Stimulated activated naive CD8-positive, alpha-beta T cell treated with anti-CD3 and anti-CD28 coated beads, Interleukin-15, Interleukin-2, amounts not matched to agents 100 ng/mL and 50 ng/mL, for 24 hours (primary cell): ENCODE results near the gene VSIG2.

ENCODE experiments used
- H3K27ac Mint-ChIP-seq: one replicate; pipeline ENCODE4 v1.8.0; 2021; ENCODE audit warnings: mild to moderate bottlenecking, mixed read lengths
- H3K27me3 Mint-ChIP-seq: one replicate; pipeline ENCODE4 v1.8.0; 2021; ENCODE audit warnings: mixed read lengths
- H3K36me3 Mint-ChIP-seq: one replicate; pipeline ENCODE4 v1.8.0; 2021; ENCODE audit warnings: low read depth, mixed read lengths
- H3K4me1 Mint-ChIP-seq: one replicate; pipeline ENCODE4 v1.8.0; 2021; ENCODE audit warnings: low read depth, mixed read lengths
- H3K4me3 Mint-ChIP-seq: one replicate; pipeline ENCODE4 v1.8.0; 2021; ENCODE audit warnings: mild to moderate bottlenecking, mixed read lengths
- H3K9me3 Mint-ChIP-seq: one replicate; pipeline ENCODE4 v1.8.0; 2021; ENCODE audit warnings: mixed read lengths

The VSIG2 gene

DNA sequence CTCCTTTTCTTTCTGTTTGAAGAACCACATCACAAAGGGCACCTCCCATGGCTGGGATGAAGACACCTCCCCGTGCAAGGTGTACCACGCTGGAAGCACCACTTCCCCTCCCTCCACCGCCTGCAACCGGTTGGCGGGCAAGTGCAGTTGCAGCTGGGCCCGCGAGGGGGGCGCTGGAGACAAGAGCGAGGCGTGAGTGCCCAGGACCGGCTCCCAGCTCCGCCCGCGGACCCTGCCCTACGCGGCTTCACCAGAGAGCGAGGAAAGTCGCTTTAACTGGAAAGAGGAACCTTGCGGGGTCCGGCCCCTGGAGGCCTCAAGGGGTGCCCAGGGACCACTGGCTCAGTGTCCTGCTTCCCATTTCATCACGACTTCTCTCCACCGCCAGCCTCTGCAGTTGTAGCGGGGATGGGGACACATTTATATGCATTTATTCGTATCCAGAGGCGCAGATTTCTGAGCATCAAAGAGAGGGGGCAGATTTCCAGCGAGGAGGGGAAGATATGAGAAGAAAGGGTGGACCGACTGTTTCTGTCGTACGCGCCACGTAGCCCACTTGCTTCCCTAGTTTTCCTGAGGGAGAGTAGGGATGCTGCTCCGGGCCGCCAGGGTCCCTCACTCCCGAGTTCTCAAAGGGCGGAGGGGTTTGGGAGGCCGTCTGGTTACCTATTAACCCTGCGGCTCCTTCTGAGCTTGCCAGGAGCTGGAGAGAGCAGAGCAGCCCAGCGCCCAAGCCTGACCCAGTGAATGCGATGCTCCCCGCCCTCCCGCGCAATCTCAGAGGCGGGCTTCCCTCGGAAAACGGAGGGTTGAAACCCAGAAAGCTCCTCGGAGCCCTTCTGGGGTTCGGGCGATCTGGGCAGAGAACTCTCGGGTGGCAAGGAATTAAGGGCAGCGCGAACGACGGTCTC lies 6.6 kb upstream of the VSIG2 start:
- peaks cover 44% of the 10 kb centered on the region for H3K27me3 Mint-ChIP-seq
- no peaks in the 10 kb centered on the region for H3K36me3 Mint-ChIP-seq
- peaks cover 45% of the 10 kb centered on the region for H3K4me1 Mint-ChIP-seq
- peak overlapping the region; percentile 64 for H3K4me3 Mint-ChIP-seq
- H3K27ac Mint-ChIP-seq, result no peak overlapping the region
- H3K9me3 Mint-ChIP-seq, result no peaks in the 10 kb centered on the region

DNA sequence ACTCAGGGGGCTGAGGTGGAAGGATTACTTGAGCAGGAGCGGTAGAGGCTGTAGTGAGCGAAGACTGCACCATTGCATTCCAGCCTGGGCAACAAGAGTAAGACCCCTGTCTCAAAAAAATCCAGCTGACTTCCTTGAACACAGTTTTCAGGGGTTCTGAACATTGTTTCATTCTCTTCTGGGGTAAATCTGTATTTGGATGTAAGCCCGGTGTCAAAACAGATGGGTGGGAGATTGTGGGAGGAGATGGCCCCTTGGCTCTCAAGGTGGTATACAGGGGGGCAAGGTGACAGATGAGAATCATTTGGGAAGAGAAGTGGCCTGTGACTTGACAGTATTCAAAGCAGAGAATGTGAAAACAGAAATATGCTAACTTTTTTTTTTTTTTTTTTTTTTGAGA lies 5.3 kb upstream of the VSIG2 start:
- Mint-ChIP-seq H3K9me3 (no peaks in the 10 kb centered on the region), H3K27me3 (peaks cover 44% of the 10 kb centered on the region), H3K4me3 (no peak overlapping the region)

DNA sequence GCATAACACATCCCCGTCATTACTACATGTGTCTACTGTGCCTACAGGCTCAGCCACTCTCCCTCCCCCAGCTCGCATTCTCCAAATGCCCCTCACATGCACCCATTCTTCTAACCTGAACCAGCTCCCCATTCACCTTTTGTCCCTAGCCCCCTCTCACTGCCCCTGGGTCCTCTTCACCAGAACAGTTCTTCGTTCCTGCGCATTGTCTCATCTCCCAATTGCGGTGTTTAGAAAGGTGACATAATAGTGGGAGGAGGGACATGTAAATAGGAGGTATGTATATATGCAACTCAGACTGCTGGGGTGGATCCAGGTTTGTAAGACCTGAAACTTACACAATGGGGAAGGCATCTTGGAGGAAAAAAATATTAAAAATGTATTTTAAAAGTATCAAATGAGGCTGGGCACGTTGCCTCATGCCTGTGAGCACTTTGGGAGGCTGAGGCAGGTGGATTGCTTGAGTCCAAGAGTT lies 4.7 kb upstream of the VSIG2 start:
- Mint-ChIP-seq H3K36me3 (no peaks in the 10 kb centered on the region), H3K27ac (no peak overlapping the region), H3K9me3 (no peaks in the 10 kb centered on the region), H3K27me3 (peaks cover 44% of the 10 kb centered on the region), H3K4me3 (no peak overlapping the region), H3K4me1 (peaks cover 37% of the 10 kb centered on the region)

More for the DNA sequence above, 5.3 kb upstream of the VSIG2 start:
- Mint-ChIP-seq H3K27ac (no peak overlapping the region), H3K4me1 (peaks cover 38% of the 10 kb centered on the region), H3K36me3 (no peaks in the 10 kb centered on the region)

DNA sequence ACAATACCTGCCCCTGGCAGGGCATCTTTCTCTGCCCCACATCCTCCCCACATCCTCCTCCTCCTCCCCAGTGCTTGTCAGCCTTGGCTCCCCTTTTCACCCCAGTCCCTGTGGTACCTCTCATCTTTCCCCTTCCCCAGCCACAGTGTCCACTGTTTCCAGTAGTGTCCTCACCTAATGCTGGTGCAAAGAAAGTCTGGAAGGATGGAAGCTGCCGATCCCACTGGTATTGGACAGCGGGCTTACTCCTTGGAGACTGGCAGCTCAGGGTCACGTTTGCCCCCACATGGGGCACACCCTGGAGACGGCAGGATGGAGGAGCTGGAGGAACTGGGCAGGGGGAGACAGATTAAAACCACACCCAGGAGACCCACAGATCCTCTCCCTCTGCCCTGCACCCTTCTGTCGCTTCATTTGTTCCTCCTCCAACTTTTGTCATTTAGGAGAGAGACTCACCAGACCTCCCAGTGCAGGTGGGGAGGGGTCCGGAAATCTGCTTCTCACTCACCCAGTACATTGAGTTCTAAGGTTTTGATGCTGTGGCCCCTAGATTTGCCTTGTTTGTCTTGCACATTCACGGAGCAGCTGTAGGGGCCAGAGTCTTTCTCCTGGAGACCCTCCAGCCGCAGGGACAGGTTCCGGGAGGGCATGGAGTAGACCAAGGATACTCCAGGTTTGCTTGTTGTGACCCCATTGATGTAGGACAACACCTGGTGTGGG lies 4.1 kb upstream of the VSIG2 start:
- Mint-ChIP-seq H3K9me3 (no peaks in the 10 kb centered on the region), H3K36me3 (no peaks in the 10 kb centered on the region), H3K4me1 (peaks cover 31% of the 10 kb centered on the region), H3K27ac (no peak overlapping the region), H3K4me3 (no peak overlapping the region), H3K27me3 (peaks cover 42% of the 10 kb centered on the region)

DNA sequence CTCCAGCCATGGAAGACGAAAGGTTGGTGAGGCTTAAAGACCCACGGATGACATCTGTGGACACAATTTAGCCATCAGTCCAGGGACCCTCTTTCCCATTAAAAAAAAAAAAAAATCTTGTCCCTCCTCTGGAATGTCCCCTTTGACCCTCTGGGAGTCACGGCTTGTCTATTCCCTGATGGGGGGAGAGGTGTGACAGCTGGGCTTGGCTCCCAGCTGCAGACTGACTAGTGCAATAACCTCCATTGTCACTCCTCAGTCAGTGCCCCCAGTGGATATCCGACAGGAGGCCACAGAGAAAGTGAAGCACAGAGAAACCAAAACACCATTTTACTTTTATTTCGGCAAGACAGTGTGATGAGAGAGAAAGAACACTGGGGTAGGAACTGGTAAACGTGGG lies 2.7 kb upstream of the VSIG2 start:
- H3K4me3 Mint-ChIP-seq, result no peak overlapping the region
- peaks cover 25% of the 10 kb centered on the region for H3K4me1 Mint-ChIP-seq
- H3K27me3 Mint-ChIP-seq, result peaks cover 30% of the 10 kb centered on the region
- H3K27ac Mint-ChIP-seq, result no peak overlapping the region
- H3K9me3 Mint-ChIP-seq, result no peaks in the 10 kb centered on the region
- no peaks in the 10 kb centered on the region for H3K36me3 Mint-ChIP-seq

DNA sequence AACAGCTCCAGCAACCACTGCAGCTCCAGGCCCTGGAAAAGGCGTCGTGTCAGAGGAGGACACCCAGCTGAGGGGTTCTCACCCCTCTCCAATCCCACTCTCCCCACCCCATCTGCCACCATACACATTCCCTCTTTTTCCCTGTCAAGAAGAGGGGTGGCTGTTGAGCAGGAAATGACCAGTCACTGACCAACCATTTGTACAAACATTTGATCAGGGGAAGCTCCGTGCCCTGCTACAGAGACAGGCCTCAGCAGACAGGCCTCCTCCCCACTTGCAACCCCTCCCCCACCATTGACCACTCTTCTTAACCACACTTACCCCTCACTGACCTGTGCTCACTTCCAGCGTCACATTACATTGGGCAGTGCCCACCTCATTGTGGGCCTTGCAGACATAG lies 2.3 kb upstream of the VSIG2 start:
- Mint-ChIP-seq H3K9me3 (no peaks in the 10 kb centered on the region), H3K4me3 (no peak overlapping the region), H3K36me3 (no peaks in the 10 kb centered on the region), H3K4me1 (peaks cover 22% of the 10 kb centered on the region), H3K27ac (no peak overlapping the region), H3K27me3 (peaks cover 30% of the 10 kb centered on the region)

DNA sequence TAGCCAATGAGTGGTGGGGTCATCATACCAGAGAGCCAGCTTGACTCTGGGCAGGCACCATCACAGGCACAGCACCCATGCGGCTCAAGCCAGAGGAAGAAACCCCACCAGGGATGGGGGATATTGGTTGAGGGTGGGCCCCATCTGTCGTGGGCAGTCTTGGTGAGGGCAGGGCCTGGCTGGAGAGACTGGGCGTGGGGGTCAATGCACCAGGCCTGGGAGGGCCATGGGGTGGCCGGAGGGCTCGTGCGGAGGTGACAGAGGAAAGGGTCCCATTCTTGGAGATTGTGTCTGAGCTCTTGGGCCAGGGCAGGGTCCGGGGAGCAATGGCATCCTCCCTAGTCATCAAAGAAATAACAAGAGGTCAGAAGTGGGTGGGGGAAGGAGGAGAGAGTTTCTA lies 1.6 kb upstream of the VSIG2 start:
- H3K9me3 Mint-ChIP-seq, result no peaks in the 10 kb centered on the region
- H3K27me3 Mint-ChIP-seq, result peaks cover 25% of the 10 kb centered on the region
- H3K36me3 Mint-ChIP-seq, result no peaks in the 10 kb centered on the region
- H3K4me3 Mint-ChIP-seq, result no peak overlapping the region
- peaks cover 22% of the 10 kb centered on the region for H3K4me1 Mint-ChIP-seq
- no peak overlapping the region for H3K27ac Mint-ChIP-seq

DNA sequence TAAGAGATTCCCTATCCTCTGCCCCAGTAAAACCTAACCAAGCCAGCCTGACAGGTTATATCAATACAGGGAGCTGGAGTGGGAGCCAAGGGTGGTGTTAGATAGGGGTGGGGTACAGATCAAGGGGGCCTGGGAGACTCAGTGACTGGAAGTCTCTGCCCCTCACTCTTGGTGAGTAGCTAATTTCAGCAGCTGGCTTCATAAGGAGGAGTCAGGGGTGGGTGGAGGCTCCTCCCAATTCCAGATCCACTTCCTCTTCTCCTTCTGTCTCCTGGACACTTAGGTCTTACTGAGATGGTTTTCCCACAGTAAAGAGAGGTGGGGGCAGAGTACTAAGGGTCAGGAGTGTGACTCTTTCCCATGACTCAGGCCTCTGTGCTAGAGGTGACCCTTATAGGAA lies 1.1 kb upstream of the VSIG2 start:
- Mint-ChIP-seq H3K27ac (no peak overlapping the region), H3K4me3 (no peak overlapping the region), H3K36me3 (no peaks in the 10 kb centered on the region), H3K9me3 (no peaks in the 10 kb centered on the region), H3K4me1 (peaks cover 20% of the 10 kb centered on the region), H3K27me3 (peaks cover 21% of the 10 kb centered on the region)

DNA sequence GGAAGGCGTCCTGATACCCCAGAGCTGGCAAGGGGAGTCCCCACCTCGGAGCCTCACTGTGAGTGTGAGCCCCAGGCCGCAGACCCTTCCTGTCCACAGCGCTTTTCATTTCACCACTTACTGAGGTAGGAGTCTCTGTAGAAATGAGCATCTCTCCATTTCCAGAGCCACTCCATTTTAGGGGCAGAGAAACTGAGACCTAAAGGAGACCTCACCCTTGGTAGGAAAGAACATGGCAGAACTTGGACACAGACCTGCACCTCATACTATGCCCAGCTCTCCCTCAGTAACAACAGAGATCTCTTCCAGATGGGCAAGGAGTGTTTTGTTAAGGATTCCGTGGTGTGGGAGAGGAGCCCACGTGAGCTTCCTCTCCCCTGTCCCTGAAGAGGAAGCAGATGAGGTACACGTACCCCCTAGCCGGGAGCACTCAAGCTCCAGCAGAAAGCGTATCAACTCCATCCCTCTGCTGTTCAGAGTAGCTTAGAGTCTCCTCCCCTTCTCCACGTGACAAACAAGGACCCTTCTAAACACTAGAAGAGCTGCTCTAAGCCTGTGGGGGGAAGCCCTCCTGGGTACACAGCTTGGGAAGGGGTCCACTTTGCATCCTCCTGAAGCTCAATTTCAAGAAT lies 532 bp upstream of the VSIG2 start:
- peaks cover 16% of the 10 kb centered on the region for H3K27me3 Mint-ChIP-seq
- H3K36me3 Mint-ChIP-seq, result no peaks in the 10 kb centered on the region
- no peaks in the 10 kb centered on the region for H3K9me3 Mint-ChIP-seq
- peaks cover 17% of the 10 kb centered on the region for H3K4me1 Mint-ChIP-seq
- H3K4me3 Mint-ChIP-seq, result peak overlapping the region; percentile 47
- H3K27ac Mint-ChIP-seq, result peak overlapping the region; percentile 36

DNA sequence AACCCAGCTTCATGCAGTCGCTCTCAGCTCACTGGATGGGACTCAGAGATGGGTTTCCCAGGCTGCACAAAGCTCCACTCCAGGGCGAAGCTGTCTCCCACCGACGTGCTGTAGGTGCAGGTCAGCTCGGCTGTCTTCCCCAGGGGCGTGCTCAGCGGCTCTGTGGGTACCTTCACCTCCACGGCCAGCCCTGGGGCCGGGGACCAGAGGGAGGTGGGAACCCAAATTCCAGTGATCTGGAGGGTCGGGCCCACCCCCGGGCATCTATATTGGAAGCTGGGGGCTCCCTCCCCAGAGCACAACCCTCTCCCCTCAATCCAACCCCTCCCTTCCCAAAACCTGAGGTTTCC lies 689 bp downstream of the VSIG2 start:
- Mint-ChIP-seq H3K4me3 (no peak overlapping the region), H3K36me3 (no peaks in the 10 kb centered on the region), H3K9me3 (no peaks in the 10 kb centered on the region), H3K4me1 (peaks cover 28% of the 10 kb centered on the region), H3K27me3 (peaks cover 5% of the 10 kb centered on the region), H3K27ac (no peak overlapping the region)

DNA sequence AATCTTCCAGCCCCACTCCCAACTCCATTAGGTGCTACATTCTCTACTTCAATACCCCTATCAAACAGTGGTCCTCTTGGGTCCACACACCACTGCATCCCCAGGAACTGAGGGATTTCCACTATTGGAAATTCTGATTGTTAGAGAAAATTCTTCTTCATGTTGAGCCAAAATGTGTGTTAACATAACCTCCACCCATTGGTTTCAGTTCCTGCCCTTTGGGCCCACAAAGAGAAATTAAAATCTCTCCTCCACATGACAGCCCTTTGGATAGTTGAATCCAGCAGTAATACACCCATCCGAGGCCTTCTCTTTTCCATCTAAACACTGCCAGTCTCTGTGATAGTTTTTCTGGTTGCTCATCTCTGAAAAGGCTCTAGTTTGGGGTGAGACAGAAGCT lies 2.1 kb downstream of the VSIG2 start:
- Mint-ChIP-seq H3K9me3 (no peaks in the 10 kb centered on the region), H3K36me3 (no peaks in the 10 kb centered on the region), H3K27me3 (no peaks in the 10 kb centered on the region), H3K27ac (no peak overlapping the region), H3K4me1 (peaks cover 30% of the 10 kb centered on the region), H3K4me3 (no peak overlapping the region)

DNA sequence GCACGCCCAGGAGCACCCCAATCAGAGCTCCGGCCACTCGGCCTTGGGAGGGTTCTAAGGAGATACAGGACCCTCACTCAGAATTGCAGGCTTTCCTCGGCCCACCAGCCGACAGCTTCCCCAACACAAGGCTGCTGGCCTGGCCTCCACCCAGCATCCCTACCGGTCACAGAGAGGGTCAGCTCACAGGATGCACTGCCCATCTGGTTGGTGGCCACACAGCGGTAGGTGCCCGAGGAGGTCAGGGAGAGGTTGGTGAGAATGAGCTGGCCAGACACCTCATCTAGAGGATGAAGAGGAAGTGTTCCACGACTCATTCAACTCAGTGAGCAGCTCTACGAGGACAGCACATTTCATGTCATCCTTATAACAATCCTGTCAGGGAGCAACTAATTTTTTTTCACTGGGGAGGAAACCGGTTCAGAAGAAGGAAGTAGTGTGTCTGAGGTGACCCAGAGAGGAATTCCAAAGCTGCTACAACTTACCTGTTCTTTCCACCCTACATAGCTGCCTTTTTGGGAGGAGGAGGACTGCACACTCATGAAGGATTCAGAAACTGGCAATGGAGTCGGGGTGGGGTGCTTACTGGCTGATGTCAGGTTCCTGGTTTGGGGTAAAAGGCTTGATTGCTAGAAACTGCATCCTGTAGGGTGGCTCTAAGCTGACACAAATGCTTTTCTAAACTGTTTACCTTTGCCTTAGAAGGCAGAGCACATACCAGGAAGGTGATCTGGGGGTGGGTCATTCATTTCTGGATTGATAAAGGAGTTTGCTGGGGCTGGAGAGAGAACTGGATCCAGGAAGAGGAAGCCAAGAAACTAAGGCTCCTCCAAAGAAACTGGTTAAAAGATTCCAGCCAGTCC lies 3.3 kb downstream of the VSIG2 start:
- Mint-ChIP-seq H3K4me3 (no peak overlapping the region), H3K36me3 (no peaks in the 10 kb centered on the region), H3K27me3 (no peaks in the 10 kb centered on the region), H3K4me1 (peaks cover 30% of the 10 kb centered on the region), H3K27ac (no peak overlapping the region), H3K9me3 (no peaks in the 10 kb centered on the region)

DNA sequence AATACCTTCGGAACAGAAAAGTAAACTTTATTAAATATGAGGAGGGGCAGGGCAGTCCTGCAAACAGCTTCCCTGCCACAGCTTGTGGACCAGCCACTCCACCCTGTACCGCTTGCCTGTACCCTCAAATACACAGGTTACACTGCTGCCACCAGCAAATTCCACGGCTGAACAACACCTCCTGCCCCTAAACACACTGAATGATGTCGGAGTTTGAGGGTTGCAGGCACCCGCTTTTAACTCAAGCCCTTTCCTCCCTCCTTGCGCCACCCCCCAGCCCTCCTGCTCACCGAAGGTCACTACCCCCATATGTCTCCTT lies 4.0 kb downstream of the VSIG2 start:
- no peaks in the 10 kb centered on the region for H3K27me3 Mint-ChIP-seq
- no peak overlapping the region for H3K27ac Mint-ChIP-seq
- no peak overlapping the region for H3K4me3 Mint-ChIP-seq
- no peaks in the 10 kb centered on the region for H3K9me3 Mint-ChIP-seq
- no peaks in the 10 kb centered on the region for H3K36me3 Mint-ChIP-seq
- H3K4me1 Mint-ChIP-seq, result peaks cover 30% of the 10 kb centered on the region

DNA sequence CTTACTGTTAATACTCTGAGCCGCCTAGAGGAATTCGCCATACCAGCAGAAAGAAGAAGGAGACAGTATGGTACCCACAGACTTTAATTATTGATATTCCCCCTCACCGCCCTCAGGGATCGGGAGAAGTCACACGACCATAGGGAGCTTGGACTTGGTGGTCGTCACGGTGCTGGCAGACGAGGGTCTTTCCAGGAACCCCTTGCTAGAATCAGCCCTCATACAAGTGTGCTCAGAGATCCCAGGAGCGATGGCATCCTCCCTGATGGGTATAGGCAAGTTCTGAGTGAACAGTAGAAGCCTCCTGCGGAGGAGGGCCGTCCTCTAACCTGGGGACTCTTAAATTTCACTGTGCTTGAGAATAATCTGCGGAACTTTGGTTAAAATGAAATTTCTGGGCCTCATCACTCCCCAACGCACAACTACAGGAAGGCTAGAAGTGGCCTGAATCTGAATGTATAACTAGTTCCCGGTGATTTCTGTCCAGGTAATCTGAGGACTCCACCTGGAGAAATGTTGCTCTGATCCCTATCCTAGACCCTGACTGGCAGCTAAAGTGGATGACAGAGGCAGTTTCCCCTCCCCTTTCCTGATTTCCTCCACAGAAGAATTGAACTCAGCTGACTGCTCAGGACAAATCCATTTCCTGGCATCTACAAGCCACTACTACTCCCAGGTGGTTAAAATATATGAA lies 4.5 kb downstream of the VSIG2 start:
- no peaks in the 10 kb centered on the region for H3K36me3 Mint-ChIP-seq
- H3K4me1 Mint-ChIP-seq, result peaks cover 30% of the 10 kb centered on the region
- H3K4me3 Mint-ChIP-seq, result peak overlapping the region; percentile 94
- H3K27me3 Mint-ChIP-seq, result no peaks in the 10 kb centered on the region
- no peaks in the 10 kb centered on the region for H3K9me3 Mint-ChIP-seq
- H3K27ac Mint-ChIP-seq, result no peak overlapping the region
